SU-DHL-6 (cell line): Measurements from ENCODE around the gene C16orf87.

Source experiments
- EZH2phosphoT487 ChIP-seq: fragments of 200-600 bp; sonication (generic), shearing (Covaris generic); conservative IDR thresholded peaks from 2 replicates; pipeline ENCODE4 v1.6.1; 2018; ENCODE audit warnings: mild to moderate bottlenecking, antibody characterized with exemption, low read length, moderate library complexity, mixed read lengths
- TF ChIP-seq, protein P1 (sequence below): fragments of 200-600 bp; sonication (generic); IDR thresholded peaks from one replicate; pipeline ENCODE4 v1.5.1; 2017; ENCODE audit warnings: antibody characterized with exemption, mild to moderate bottlenecking, low read length, moderate library complexity; ENCODE audit not compliant: insufficient read depth, poor library complexity, severe bottlenecking

DNA sequence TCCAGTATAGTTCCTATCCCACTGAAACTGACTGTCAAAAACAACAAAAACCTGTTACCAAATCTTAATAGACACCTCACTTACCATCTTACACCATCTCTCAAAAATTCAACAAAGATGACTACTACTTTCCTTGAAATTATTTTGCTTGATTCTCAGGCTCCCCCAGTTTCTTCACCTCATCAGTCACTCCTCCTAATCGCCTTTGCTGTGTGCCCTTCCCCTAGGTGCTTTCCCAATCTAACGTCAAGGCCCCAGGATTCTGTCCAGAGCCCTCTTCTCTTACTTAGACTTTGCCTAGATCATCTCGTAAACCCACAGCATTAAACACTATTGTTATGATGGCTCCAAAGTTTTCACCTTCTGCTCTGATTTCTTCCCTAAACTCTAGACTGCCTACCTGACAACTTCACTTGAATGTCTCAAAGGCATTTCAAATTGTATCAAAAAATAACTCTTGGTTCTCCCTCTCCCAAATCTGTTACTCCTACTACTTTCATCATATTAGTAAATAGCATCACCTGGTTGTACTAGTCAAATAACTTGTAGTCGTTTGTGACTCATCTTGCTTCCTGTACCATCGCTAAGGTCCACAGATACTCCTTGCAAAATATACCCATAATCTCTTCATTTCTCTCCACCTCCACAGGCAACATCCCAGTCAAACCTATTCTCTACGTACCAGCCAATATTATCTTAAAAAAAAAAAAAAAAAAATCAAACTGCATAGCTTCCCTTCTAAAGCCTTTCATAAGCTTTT, 18.0 kb downstream of the C16orf87 start:
- TF ChIP-seq, protein P1, sequence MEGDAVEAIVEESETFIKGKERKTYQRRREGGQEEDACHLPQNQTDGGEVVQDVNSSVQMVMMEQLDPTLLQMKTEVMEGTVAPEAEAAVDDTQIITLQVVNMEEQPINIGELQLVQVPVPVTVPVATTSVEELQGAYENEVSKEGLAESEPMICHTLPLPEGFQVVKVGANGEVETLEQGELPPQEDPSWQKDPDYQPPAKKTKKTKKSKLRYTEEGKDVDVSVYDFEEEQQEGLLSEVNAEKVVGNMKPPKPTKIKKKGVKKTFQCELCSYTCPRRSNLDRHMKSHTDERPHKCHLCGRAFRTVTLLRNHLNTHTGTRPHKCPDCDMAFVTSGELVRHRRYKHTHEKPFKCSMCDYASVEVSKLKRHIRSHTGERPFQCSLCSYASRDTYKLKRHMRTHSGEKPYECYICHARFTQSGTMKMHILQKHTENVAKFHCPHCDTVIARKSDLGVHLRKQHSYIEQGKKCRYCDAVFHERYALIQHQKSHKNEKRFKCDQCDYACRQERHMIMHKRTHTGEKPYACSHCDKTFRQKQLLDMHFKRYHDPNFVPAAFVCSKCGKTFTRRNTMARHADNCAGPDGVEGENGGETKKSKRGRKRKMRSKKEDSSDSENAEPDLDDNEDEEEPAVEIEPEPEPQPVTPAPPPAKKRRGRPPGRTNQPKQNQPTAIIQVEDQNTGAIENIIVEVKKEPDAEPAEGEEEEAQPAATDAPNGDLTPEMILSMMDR, result no peak
- TF ChIP-seq EZH2phosphoT487, result no peak
